ENCODE data around the gene RTEL1.
A peak's percentile ranks its signal among the peaks of the same experiment; 100 is the strongest.

The RTEL1 gene

GRCh38 chr20:63700199-63701050 is 42.3 kb downstream of the RTEL1 start:
- TF ChIP-seq ZIC2 (tag by site-specific recombination; IDR thresholded peaks at IDR 0.05): peak; percentile 22; the same call in 1 of the 2 replicates
- no peak for TF ChIP-seq ZNF223 (tag by site-specific recombination; IDR thresholded peaks at IDR 0.05)
- no peak for TF ChIP-seq ZNF426 (tag by site-specific recombination; IDR thresholded peaks at IDR 0.05)
- TF ChIP-seq ZNF610 (tag by site-specific recombination; IDR thresholded peaks at IDR 0.05; ENCODE audit: borderline replicate concordance): no peak
- no peak for TF ChIP-seq ZNF416 (tag by site-specific recombination; IDR thresholded peaks at IDR 0.05)
- TF ChIP-seq ZNF391 (tag by site-specific recombination; IDR thresholded peaks at IDR 0.05; ENCODE audit: borderline replicate concordance, low read depth): no peak
- TF ChIP-seq, protein P1, sequence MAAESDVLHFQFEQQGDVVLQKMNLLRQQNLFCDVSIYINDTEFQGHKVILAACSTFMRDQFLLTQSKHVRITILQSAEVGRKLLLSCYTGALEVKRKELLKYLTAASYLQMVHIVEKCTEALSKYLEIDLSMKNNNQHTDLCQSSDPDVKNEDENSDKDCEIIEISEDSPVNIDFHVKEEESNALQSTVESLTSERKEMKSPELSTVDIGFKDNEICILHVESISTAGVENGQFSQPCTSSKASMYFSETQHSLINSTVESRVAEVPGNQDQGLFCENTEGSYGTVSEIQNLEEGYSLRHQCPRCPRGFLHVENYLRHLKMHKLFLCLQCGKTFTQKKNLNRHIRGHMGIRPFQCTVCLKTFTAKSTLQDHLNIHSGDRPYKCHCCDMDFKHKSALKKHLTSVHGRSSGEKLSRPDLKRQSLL (tag by site-specific recombination; IDR thresholded peaks at IDR 0.05): no peak
- TF ChIP-seq ZNF600 (tag by site-specific recombination; IDR thresholded peaks at IDR 0.05): 0 out of 2 replicates have a peak, but pooled peaks have one; percentile 23
- no peak for TF ChIP-seq REST (tag by site-specific recombination; IDR thresholded peaks at IDR 0.05)
- TF ChIP-seq MZF1 (tag by site-specific recombination; IDR thresholded peaks at IDR 0.05; ENCODE audit: borderline replicate concordance): no peak
- no peak for TF ChIP-seq ZNF623 (tag by site-specific recombination; IDR thresholded peaks at IDR 0.05)
- TF ChIP-seq ZNF621 (tag by site-specific recombination; IDR thresholded peaks at IDR 0.05): no peak
- TF ChIP-seq ZNF2 (tag by site-specific recombination; IDR thresholded peaks at IDR 0.05): no peak
- TF ChIP-seq ZNF211 (tag by site-specific recombination; IDR thresholded peaks at IDR 0.05; ENCODE audit: low read depth): no peak
- no peak for TF ChIP-seq ZSCAN30 (tag by site-specific recombination; IDR thresholded peaks at IDR 0.05)
- TF ChIP-seq ZNF157 (tag by site-specific recombination; IDR thresholded peaks at IDR 0.05): no peak
- TF ChIP-seq ZNF654 (tag by site-specific recombination; IDR thresholded peaks at IDR 0.05; ENCODE audit: low read depth): no peak
- peak; percentile 96 for TF ChIP-seq GLIS1 (tag by site-specific recombination; IDR thresholded peaks at IDR 0.05)
- Histone ChIP-seq H3K9me3 (ENCODE audit: control insufficient read depth, insufficient read depth, low read depth, low read length) (no peaks in the 10 kb centered on the region), H3K4me1 (ENCODE audit: control insufficient read depth, insufficient read depth, low read length) (no peaks in the 10 kb centered on the region), H3K36me3 (ENCODE audit: control insufficient read depth in 2 of 2, insufficient read depth in 1 of 2, low read length in 2 of 2) (peaks cover 0 to 39% of the 10 kb centered on the region in 2 experiments; a peak in 1 of 3 replicates), H3K27ac (ENCODE audit: extremely low read depth, low read depth, low read length) (no peak overlapping the region), H3K4me3 (ENCODE audit: low read depth, low read length) (no peak overlapping the region)
- ChIA-PET POLR2A (no interaction called here), CTCF (no interaction called here)

GRCh38 chr20:63701051-63701328 is 42.9 kb downstream of the RTEL1 start:
- POLR2A ChIA-PET: no interaction called here
- H3K9me3 ChIP-seq (ENCODE audit: control insufficient read depth, insufficient read depth, low read depth, low read length): no peaks in the 10 kb centered on the region
- no peaks in the 10 kb centered on the region for H3K4me1 ChIP-seq (ENCODE audit: control insufficient read depth, insufficient read depth, low read length)
- H3K36me3 ChIP-seq (ENCODE audit: control insufficient read depth in 2 of 2, insufficient read depth in 1 of 2, low read length in 2 of 2): peaks cover 0 to 41% of the 10 kb centered on the region in 2 experiments; a peak in 1 of 3 replicates
- H3K27ac ChIP-seq (ENCODE audit: extremely low read depth, low read depth, low read length): no peak overlapping the region
- H3K4me3 ChIP-seq (ENCODE audit: low read depth, low read length): no peak overlapping the region
- CTCF ChIA-PET: no interaction called here
- TF ChIP-seq ZNF837 (tag by site-specific recombination; IDR thresholded peaks at IDR 0.05): no peak
- TF ChIP-seq ZNF2 (tag by site-specific recombination; IDR thresholded peaks at IDR 0.05): no peak
- no peak for TF ChIP-seq ZNF292 (tag by site-specific recombination; IDR thresholded peaks at IDR 0.05; ENCODE audit: borderline replicate concordance, low read depth)
- TF ChIP-seq, protein P2, sequence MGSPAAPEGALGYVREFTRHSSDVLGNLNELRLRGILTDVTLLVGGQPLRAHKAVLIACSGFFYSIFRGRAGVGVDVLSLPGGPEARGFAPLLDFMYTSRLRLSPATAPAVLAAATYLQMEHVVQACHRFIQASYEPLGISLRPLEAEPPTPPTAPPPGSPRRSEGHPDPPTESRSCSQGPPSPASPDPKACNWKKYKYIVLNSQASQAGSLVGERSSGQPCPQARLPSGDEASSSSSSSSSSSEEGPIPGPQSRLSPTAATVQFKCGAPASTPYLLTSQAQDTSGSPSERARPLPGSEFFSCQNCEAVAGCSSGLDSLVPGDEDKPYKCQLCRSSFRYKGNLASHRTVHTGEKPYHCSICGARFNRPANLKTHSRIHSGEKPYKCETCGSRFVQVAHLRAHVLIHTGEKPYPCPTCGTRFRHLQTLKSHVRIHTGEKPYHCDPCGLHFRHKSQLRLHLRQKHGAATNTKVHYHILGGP (tag by site-specific recombination; IDR thresholded peaks at IDR 0.05): no peak
- TF ChIP-seq, protein P3, sequence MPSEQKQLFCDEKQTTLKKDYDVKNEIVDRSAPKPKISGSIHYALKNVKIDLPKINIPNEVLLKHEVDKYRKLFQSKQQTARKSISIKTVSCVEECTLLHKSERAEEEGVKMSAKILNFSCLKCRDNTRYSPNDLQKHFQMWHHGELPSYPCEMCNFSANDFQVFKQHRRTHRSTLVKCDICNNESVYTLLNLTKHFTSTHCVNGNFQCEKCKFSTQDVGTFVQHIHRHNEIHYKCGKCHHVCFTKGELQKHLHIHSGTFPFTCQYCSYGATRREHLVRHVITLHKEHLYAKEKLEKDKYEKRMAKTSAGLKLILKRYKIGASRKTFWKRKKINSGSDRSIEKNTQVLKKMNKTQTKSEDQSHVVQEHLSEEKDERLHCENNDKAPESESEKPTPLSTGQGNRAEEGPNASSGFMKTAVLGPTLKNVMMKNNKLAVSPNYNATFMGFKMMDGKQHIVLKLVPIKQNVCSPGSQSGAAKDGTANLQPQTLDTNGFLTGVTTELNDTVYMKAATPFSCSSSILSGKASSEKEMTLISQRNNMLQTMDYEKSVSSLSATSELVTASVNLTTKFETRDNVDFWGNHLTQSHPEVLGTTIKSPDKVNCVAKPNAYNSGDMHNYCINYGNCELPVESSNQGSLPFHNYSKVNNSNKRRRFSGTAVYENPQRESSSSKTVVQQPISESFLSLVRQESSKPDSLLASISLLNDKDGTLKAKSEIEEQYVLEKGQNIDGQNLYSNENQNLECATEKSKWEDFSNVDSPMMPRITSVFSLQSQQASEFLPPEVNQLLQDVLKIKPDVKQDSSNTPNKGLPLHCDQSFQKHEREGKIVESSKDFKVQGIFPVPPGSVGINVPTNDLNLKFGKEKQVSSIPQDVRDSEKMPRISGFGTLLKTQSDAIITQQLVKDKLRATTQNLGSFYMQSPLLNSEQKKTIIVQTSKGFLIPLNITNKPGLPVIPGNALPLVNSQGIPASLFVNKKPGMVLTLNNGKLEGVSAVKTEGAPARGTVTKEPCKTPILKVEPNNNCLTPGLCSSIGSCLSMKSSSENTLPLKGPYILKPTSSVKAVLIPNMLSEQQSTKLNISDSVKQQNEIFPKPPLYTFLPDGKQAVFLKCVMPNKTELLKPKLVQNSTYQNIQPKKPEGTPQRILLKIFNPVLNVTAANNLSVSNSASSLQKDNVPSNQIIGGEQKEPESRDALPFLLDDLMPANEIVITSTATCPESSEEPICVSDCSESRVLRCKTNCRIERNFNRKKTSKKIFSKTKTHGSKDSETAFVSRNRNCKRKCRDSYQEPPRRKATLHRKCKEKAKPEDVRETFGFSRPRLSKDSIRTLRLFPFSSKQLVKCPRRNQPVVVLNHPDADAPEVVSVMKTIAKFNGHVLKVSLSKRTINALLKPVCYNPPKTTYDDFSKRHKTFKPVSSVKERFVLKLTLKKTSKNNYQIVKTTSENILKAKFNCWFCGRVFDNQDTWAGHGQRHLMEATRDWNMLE (tag by site-specific recombination; conservative IDR thresholded peaks at IDR 0.05; ENCODE audit: low read depth): no peak
- TF ChIP-seq ZNF324 (tag by site-specific recombination; IDR thresholded peaks at IDR 0.05): no peak
- TF ChIP-seq GLI4 (tag by site-specific recombination; IDR thresholded peaks at IDR 0.05): no peak

Measured in HEK293 (cell line).